ENCODE measurements around the gene CSMD2.

The CSMD2 gene

GRCh38 chr1:33502726-33503125, 662.3 kb downstream of the CSMD2 start:
- no peaks in the 10 kb centered on the region for H3K27me3 ChIP-seq
- peaks cover 18% of the 10 kb centered on the region for H3K4me1 ChIP-seq
- peaks cover 14% of the 10 kb centered on the region; the same call in 1 of the 2 replicates for H3K36me3 ChIP-seq
- peaks cover 15% of the 10 kb centered on the region for H3K9me3 ChIP-seq
- no peaks in the 10 kb centered on the region for H4K20me1 ChIP-seq
- TF ChIP-seq Cebpa-rat (IDR thresholded peaks at IDR 0.05): no peak
- no peak overlapping the region for H3K4me3 ChIP-seq
- no peak overlapping the region for H3K4me2 ChIP-seq
- H3K9ac ChIP-seq: no peak overlapping the region
- H3K27ac ChIP-seq: no peak overlapping the region

- Histone ChIP-seq H3K9ac (no peak overlapping the region), H3K4me2 (0 out of 2 replicates have a peak overlapping the region, but pooled peaks have one; percentile 51), H3K27me3 (no peaks in the 10 kb centered on the region), H3K4me1 (peaks cover 18% of the 10 kb centered on the region), H3K4me3 (no peak overlapping the region), H3K36me3 (peaks cover 24% of the 10 kb centered on the region), H4K20me1 (no peaks in the 10 kb centered on the region), H3K9me3 (peaks cover 24% of the 10 kb centered on the region), H3K27ac (no peak overlapping the region)
- TF ChIP-seq Cebpa-rat (IDR thresholded peaks at IDR 0.05): no peak
Measured at GRCh38 chr1:33501774-33502173, 663.3 kb downstream of the CSMD2 start.

- TF ChIP-seq Cebpa-rat (IDR thresholded peaks at IDR 0.05): no peak
- no peaks in the 10 kb centered on the region for H4K20me1 ChIP-seq
- H3K9ac ChIP-seq: no peak overlapping the region
- peak overlapping the region; percentile 51 for H3K4me2 ChIP-seq
- H3K27ac ChIP-seq: no peak overlapping the region
- peaks cover 18% of the 10 kb centered on the region for H3K4me1 ChIP-seq
- no peak overlapping the region for H3K4me3 ChIP-seq
- H3K36me3 ChIP-seq: peaks cover 29% of the 10 kb centered on the region
- peaks cover 29% of the 10 kb centered on the region for H3K9me3 ChIP-seq
- no peaks in the 10 kb centered on the region for H3K27me3 ChIP-seq
Measured at GRCh38 chr1:33501309-33501708, 663.7 kb downstream of the CSMD2 start.

DNA sequence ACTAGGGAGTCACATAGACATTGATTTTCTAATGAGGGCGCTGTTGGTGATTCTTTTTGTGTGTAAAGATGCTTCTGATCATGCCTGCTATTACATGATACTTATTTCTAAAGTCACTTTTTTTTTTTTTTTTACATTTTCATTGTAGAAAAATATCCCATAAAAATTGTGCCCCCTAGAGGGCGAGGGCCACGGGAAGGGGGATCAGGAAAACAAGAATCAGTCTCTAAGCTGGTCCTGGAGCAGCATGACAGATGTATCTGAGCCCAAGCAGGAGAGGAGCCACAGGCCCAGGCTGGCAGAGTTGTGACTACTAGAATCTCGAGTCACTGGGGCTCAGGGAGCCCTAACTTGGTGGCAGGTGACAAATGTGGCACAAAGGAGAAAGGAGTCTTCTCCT, 664.5 kb downstream of the CSMD2 start:
- H3K36me3 ChIP-seq: peaks cover 35% of the 10 kb centered on the region
- no peaks in the 10 kb centered on the region for H4K20me1 ChIP-seq
- H3K27ac ChIP-seq: peak overlapping the region; percentile 44; the same call in 1 of the 2 replicates
- H3K9ac ChIP-seq: no peak overlapping the region
- H3K4me1 ChIP-seq: peaks cover 18% of the 10 kb centered on the region
- peaks cover 36% of the 10 kb centered on the region for H3K9me3 ChIP-seq
- H3K4me3 ChIP-seq: no peak overlapping the region
- no peak for TF ChIP-seq Cebpa-rat (IDR thresholded peaks at IDR 0.05)
- no peaks in the 10 kb centered on the region for H3K27me3 ChIP-seq
- H3K4me2 ChIP-seq: peak overlapping the region; percentile 51

GRCh38 chr1:33497410-33497809, 667.6 kb downstream of the CSMD2 start:
- Histone ChIP-seq H3K36me3 (peaks cover 65% of the 10 kb centered on the region), H3K27me3 (no peaks in the 10 kb centered on the region), H3K4me1 (peaks cover 18% of the 10 kb centered on the region), H3K27ac (no peak overlapping the region), H3K9me3 (peaks cover 68% of the 10 kb centered on the region), H3K4me3 (no peak overlapping the region), H3K9ac (no peak overlapping the region), H3K4me2 (no peak overlapping the region), H4K20me1 (no peaks in the 10 kb centered on the region)
- TF ChIP-seq Cebpa-rat (IDR thresholded peaks at IDR 0.05): no peak

- no peaks in the 10 kb centered on the region for H3K27me3 ChIP-seq
- no peak overlapping the region for H3K4me2 ChIP-seq
- H3K27ac ChIP-seq: no peak overlapping the region
- H3K9ac ChIP-seq: no peak overlapping the region
- peaks cover 90% of the 10 kb centered on the region for H3K36me3 ChIP-seq
- peaks cover 77% of the 10 kb centered on the region for H3K9me3 ChIP-seq
- no peaks in the 10 kb centered on the region for H3K4me1 ChIP-seq
- H3K4me3 ChIP-seq: peak overlapping the region; percentile 14; the same call in 1 of the 2 replicates
- no peak for TF ChIP-seq Cebpa-rat (IDR thresholded peaks at IDR 0.05)
- no peaks in the 10 kb centered on the region for H4K20me1 ChIP-seq
Measured at GRCh38 chr1:33494929-33495328, 670.1 kb downstream of the CSMD2 start.

- Histone ChIP-seq H3K27me3 (no peaks in the 10 kb centered on the region), H3K4me2 (no peak overlapping the region), H4K20me1 (no peaks in the 10 kb centered on the region), H3K9me3 (peaks cover 52% of the 10 kb centered on the region), H3K4me1 (no peaks in the 10 kb centered on the region), H3K9ac (no peak overlapping the region), H3K4me3 (no peak overlapping the region), H3K36me3 (peaks cover 67% of the 10 kb centered on the region), H3K27ac (no peak overlapping the region)
- TF ChIP-seq Cebpa-rat (IDR thresholded peaks at IDR 0.05): no peak
Measured at GRCh38 chr1:33488624-33489023, 676.4 kb downstream of the CSMD2 start.

GRCh38 chr1:33482412-33482811, 682.6 kb downstream of the CSMD2 start:
- Histone ChIP-seq H3K27ac (no peak overlapping the region), H3K4me3 (no peak overlapping the region), H4K20me1 (no peaks in the 10 kb centered on the region), H3K4me1 (0 out of 2 replicates have a peak, but pooled peaks cover 6% of the 10 kb centered on the region), H3K4me2 (no peak overlapping the region), H3K9ac (no peak overlapping the region), H3K27me3 (no peaks in the 10 kb centered on the region), H3K36me3 (peaks cover 34% of the 10 kb centered on the region), H3K9me3 (peaks cover 20% of the 10 kb centered on the region)
- no peak for TF ChIP-seq Cebpa-rat (IDR thresholded peaks at IDR 0.05)

DNA sequence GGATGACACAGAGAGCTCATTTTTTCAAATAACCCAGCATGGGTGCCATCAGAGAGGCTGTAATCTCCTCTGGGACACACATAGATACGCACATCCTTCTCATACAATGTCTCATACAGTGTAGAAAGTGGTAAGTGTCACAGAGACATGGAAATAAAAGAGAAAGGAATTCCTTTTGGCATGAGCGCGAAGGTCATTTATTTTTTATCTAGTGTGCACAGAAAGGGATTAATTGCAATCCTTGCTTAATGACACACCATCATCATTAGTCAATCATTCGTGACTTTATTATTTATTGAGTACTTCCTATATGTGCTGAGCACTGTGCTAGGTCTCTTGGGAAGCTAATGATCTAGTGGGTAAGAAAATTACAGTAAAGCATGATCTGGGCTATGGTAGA, 687.6 kb downstream of the CSMD2 start:
- no peak for TF ChIP-seq Cebpa-rat (IDR thresholded peaks at IDR 0.05)

GRCh38 chr1:33473900-33474299, 691.1 kb downstream of the CSMD2 start:
- no peaks in the 10 kb centered on the region; the same call in 1 of the 2 replicates for H3K36me3 ChIP-seq
- H3K27ac ChIP-seq: no peak overlapping the region
- no peaks in the 10 kb centered on the region for H3K27me3 ChIP-seq
- no peak overlapping the region for H3K9ac ChIP-seq
- TF ChIP-seq Cebpa-rat (IDR thresholded peaks at IDR 0.05): no peak
- no peaks in the 10 kb centered on the region for H4K20me1 ChIP-seq
- H3K4me3 ChIP-seq: no peak overlapping the region
- peaks cover 48% of the 10 kb centered on the region for H3K4me1 ChIP-seq
- H3K9me3 ChIP-seq: no peaks in the 10 kb centered on the region
- H3K4me2 ChIP-seq: no peak overlapping the region

More for the DNA sequence above, 687.6 kb downstream of the CSMD2 start:
- no peaks in the 10 kb centered on the region for H3K9me3 ChIP-seq
- H3K4me3 ChIP-seq: no peak overlapping the region
- 0 out of 2 replicates have a peak overlapping the region, but pooled peaks have one; percentile 1 for H3K4me2 ChIP-seq
- H3K27ac ChIP-seq: no peak overlapping the region
- no peaks in the 10 kb centered on the region for H3K27me3 ChIP-seq
- H3K9ac ChIP-seq: no peak overlapping the region
- H3K4me1 ChIP-seq: peaks cover 15% of the 10 kb centered on the region
- peaks cover 20% of the 10 kb centered on the region for H3K36me3 ChIP-seq
- no peaks in the 10 kb centered on the region for H4K20me1 ChIP-seq
